AG10803 (cell line): ENCODE results near the gene UBE3A.
A peak's percentile ranks its signal among the peaks of the same experiment; 100 is the strongest.

Experiments
- DNase-seq: peaks from one replicate; pipeline ENCODE4 v3.0.0; 2010; ENCODE audit warnings: low read depth
- H3K4me3 ChIP-seq: 2 replicates; pipeline ENCODE4 v1.5.1; 2011; ENCODE audit warnings: mild to moderate bottlenecking, low read length, control low read depth
- CTCF ChIP-seq: conservative IDR thresholded peaks from 2 replicates; pipeline ENCODE4 v1.5.1; 2011; ENCODE audit warnings: mild to moderate bottlenecking, low read length, control low read depth, inconsistent platforms

Gene UBE3A

GRCh38 chr15:25372298-25372697 lies 66.5 kb downstream of the UBE3A start:
- TF ChIP-seq CTCF: no peak
- no peak for DNase-seq
- H3K4me3 ChIP-seq: no peak overlapping the region

GRCh38 chr15:25368850-25369249 lies 70.0 kb downstream of the UBE3A start:
- peak; percentile 35 for DNase-seq
- H3K4me3 ChIP-seq: no peak overlapping the region
- no peak for TF ChIP-seq CTCF

GRCh38 chr15:25366058-25366457 lies 72.8 kb downstream of the UBE3A start:
- H3K4me3 ChIP-seq: no peak overlapping the region
- TF ChIP-seq CTCF: no peak
- DNase-seq: no peak

- no peak for TF ChIP-seq CTCF
- DNase-seq: no peak
- no peak overlapping the region for H3K4me3 ChIP-seq
These were observed 76.3 kb downstream of the UBE3A start for GRCh38 chr15:25362545-25362944.

GRCh38 chr15:25347707-25348106 lies 91.1 kb downstream of the UBE3A start:
- no peak for TF ChIP-seq CTCF
- no peak overlapping the region for H3K4me3 ChIP-seq
- no peak for DNase-seq

GRCh38 chr15:25346371-25346770 lies 92.5 kb downstream of the UBE3A start:
- TF ChIP-seq CTCF: no peak
- H3K4me3 ChIP-seq: no peak overlapping the region
- no peak for DNase-seq

- no peak overlapping the region for H3K4me3 ChIP-seq
- DNase-seq: peak; percentile 53
- peak; percentile 15; the same call in 1 of the 2 replicates for TF ChIP-seq CTCF
These were observed 92.9 kb downstream of the UBE3A start for GRCh38 chr15:25345943-25346342.
